Stimulated activated CD4-positive, alpha-beta T cell treated with anti-CD3 and anti-CD28 coated beads, Interleukin-15, amount 100 ng/mL, for 1 hour (primary cell): ENCODE data around the gene SLC16A3.

Source experiments
- DNase-seq, 2 donors: peaks; one replicate each; pipeline ENCODE4 v3.0.0-alpha.2; 2020; ENCODE audit warnings: low read depth in 1 of 2, low spot score in 1 of 2

SLC16A3 gene

GRCh38 chr17:82266142-82266541, 37.3 kb downstream of the SLC16A3 start:
- no peak for DNase-seq

DNA sequence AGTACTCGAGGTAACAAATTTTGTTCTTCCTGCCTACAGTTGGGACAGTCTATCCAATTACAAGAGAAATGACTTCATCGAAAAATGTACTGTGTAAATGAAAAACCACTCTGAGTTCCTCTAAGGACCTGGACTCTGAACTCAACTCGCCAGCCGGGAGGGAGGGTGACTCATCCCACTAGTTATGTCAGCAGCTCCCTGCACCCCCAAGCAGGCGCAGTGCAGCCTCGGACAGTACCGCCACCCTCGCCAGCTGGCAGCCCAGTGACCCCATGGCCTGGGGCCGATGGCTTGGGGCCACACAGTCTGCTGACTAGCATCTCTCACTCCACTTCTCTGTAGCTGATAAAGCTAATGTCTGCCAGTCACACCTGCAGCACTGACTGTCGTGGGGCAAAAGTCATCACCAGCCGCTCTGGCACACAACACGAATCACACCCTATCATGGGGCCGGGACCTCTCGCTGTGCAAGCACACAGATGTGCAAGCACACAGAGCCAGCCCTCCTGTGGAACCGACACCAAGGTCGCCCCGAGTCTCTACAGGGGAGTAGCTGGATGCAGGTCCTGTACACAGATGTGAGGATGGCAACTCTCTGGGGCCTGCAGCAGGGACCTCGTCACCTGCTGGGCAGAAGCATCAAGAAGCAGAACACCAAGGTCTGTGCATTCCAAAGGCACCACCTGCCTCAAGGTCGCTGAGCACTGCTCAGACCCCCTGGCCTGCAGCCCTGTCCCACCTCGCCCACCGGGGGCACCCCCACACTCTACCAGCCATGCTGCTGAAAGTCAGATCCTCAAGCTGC, 38.9 kb downstream of the SLC16A3 start:
- no peak for DNase-seq

DNA sequence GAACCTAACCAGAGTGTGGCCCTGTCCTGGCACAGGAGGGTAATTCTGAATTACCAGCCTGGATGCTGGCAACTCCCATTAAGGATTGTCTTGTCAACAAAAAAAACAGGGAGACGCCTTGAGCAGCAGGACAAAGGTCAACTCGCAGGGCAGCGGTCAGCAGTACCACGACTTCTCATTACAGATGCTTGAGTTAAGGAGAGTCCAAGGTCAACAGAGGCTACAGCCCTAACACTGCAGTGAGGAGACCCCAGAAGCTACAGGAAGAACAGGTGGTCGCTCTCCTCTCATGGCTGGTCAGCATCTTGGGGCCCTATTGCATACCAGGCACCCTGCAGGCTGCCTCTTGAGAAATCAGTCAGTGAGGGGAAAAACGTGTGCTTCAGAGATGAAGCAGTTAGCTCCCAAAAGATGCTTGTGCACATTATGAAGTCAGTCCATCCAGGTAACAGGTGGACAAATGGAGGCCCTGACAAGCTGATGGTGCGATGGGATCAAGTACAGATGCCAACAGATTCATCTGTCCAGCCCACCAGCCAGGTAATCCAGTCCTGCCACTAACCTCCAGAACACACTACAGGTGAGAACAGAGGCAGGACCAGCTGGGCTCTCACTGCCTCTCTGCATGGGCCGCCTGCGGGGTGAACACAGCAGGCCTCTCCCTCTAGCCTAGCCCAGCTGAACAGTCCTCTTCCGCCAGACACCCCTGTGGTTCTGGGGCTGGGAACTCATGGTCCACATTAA, 40.5 kb downstream of the SLC16A3 start:
- DNase-seq = no peak

- DNase-seq = no peak
Measured at GRCh38 chr17:82269882-82270500, 41.1 kb downstream of the SLC16A3 start.

DNA sequence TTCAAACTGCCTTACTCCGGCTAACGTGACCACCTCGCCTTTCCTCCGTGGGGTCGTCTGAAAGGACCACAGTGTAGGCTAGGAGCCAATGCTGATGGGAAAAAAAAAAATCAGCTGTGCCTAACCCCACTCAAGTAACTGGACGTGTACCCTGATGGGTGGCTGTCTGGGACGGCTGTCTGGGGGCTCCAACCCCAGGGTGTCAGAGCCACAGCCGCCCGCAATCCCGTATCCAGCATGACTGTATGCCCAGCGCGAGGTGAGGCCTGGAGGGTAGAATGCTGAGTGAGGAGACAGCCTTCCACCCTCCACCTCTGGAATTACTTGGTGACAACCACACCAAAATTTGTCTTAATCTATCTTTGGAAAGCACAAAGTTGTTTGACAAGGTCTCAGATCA, 41.8 kb downstream of the SLC16A3 start:
- no peak for DNase-seq

DNA sequence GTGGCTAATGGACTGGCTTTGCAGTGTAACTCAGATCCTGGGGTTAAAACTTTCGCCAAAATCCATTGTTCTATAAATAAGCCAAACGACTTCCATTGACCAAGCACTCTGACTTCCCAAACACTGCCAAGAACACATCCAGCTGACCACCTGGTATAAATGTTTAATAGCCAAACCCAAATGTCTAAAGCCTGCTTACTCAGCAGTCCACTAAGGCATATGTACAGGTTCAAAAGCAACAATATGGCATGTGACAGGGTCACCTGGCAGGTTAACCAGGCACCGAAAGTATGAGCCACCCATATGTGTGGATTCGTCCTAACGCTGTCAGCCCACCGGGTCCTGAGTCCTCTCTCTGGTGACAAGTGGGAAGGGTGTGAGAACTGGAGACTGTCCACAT, 42.6 kb downstream of the SLC16A3 start:
- no peak for DNase-seq

GRCh38 chr17:82272495-82273326, 43.9 kb downstream of the SLC16A3 start:
- peak in 1 of 2 donors; percentile 19 for DNase-seq

GRCh38 chr17:82273327-82274133, 44.7 kb downstream of the SLC16A3 start, which contains the start of gene CSNK1D:
TSS of gene CSNK1D (minus strand) at chr17:82273700. CDS start at chr17:82273381, 319 bp downstream.
- DNase-seq = peak; percentile 90 to 94

DNA sequence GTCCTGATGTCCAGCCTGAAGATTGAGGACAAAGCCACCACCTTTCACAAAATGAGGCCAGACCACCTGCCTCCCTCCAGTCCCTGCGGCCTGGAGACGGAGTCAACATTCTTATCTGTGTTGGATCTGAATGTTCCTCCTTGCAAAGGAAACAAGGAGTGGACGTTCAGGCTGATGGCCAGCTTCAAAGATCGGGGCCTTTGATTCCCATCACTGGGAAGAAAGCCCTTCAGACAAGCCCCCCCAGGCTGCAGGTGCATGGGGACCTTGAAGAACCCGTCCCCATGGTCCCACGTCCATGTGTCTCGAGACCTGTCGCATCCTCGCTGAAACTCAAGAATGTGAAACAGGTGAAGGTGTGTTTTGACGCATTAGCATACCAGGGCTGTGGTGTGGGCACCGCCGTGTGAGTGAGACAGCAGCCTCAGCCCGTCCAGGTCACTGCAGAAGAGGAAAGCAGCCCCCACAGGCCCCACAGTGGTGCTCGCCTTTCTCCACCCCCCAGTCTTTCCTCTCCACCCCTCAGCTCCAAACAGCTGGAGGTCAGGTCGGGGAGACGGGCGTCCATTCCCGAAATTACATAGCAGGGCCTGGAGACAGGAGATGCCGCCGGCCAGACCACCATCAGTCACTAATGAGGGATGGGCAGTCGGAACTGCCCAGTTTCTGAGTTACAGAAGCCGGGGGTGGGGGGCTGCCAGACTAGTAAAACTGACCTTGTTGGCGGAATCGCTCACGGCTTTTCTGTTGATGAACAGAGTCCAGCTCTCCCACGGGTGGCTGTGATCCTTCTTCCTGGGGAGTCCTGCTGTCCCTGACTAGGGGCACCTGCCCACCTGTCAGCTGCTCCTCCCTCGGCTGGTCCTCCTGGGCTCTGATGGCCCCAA, 45.5 kb downstream of the SLC16A3 start:
- no peak for DNase-seq

DNA sequence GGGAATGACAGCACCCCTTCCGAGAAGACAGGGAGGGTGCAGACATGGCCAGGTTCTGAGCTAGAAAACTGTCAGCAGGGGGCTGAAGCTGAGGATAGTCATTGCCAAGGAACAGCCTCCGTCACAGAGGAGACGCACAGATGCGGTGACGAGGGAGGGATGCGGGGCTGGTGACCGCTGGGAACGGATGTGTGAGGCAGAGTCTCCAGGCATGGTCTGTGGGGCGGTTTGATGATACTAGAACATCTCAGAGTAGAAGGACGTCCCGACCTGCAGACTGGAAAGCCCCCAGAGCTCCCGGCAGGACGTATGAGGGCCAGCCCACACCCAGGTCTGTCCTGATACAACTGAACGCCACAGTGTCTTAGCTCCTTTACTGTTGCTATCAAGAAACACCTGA, 46.5 kb downstream of the SLC16A3 start:
- DNase-seq = no peak

DNA sequence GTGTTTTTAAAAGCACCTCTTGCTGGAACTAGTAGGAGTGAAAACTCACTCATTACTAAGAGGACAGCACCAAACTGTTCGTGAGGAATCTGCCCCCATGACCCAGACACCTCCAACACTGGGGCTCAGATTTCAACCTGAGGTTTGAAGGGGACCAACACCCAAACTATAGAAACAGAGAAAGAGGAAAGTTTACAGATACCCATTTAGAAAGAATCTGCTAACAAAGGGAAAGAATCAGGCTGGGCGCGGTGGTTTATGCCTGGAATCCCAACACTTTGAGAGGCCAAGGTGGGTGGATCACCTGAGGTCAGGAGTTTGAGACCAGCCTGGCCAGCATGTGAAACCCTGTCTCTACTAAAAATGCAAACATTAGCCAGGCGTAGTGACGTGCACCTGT, 48.1 kb downstream of the SLC16A3 start:
- no peak for DNase-seq

DNA sequence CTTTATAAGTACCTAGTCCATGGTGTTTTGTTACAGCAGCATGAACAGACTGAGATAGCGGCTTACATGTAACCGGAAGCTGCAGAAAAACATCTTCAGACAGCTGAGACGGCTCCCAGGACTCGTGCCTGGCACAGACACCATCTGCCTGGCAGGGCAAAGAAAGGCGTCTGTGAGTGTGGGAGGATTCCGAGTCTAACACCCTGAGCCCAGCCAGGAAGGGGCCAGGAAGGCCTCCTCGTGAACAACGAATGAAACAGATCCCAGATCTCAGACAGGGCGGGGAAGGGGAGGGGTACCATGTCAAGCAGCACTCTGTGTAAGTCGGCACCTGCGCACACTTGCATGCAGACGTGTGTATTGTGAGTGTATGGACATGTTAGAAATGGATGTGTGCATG, 49.0 kb downstream of the SLC16A3 start:
- DNase-seq = no peak

- DNase-seq = no peak
Measured at GRCh38 chr17:82278308-82278707, 49.5 kb downstream of the SLC16A3 start.

DNA sequence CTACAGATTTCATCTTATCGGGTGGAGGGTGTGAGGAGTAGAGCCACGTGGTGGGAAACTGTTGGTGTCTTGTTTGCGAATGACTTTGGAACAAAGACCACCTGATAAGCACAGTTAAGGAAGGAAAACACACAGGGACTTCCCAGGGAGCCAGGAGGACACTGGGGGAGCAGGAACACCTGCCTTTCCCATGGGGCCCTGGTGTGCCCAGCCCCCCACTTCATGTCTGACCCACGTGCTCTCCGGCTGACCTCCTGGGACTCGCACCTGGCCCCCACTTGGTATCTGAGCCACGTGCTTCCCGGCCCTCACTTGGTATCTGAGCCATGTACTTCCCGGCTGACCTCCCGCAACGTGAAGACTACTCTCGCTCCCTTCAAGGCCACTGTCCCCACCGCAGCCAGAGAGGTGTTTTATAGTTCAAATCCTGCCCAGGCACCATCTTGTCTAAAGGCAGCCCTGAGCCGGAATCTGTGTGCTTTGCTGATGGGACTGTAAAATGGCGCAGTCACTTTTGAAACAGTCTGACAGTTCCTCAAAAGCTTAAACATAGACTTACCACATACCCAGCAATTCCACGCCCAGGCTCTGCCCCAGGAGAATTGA, 50.0 kb downstream of the SLC16A3 start:
- DNase-seq = no peak

- DNase-seq = no peak
Measured at GRCh38 chr17:82280537-82280936, 51.7 kb downstream of the SLC16A3 start.

- DNase-seq = no peak
Measured at GRCh38 chr17:82281076-82281475, 52.2 kb downstream of the SLC16A3 start.

GRCh38 chr17:82281502-82282238, 52.8 kb downstream of the SLC16A3 start:
- no peak for DNase-seq
